HEK293 (cell line): ENCODE data around the gene TLK1.

ENCODE experiments used
- CTCF ChIA-PET: fragments of 350-600 bp; formaldehyde crosslinking; extraction: SDS; loops from one replicate; lab custom pipeline; 2021; ENCODE audit warnings: antibody characterized with exemption; lab: Yijun Ruan, JAX
- POLR2A ChIA-PET: fragments of 300-600 bp; formaldehyde crosslinking; extraction: SDS; loops from one replicate; lab custom pipeline; 2020; ENCODE audit warnings: antibody characterized with exemption, inconsistent platforms; lab: Yijun Ruan, JAX
- H3K27ac ChIP-seq: fragments of 200-500 bp; sonication (Bioruptor generic); 2 replicates; pipeline ENCODE4 v1.5.1; 2014; ENCODE audit warnings: low read depth, low read length, control low read depth, inconsistent platforms; ENCODE audit errors: extremely low read depth
- H3K36me3 ChIP-seq, 2 experiments: fragments of 200-500 bp in 1 of 2; sonication (Bioruptor generic) in 1 of 2; 1 replicate in 1 of 2; 2 replicates in 1 of 2; pipeline ENCODE4 v1.5.1; 2014 to 2017; ENCODE audit warnings: inconsistent platforms in 2 of 2, low read length in 2 of 2; ENCODE audit not compliant: control insufficient read depth in 2 of 2, insufficient read depth in 1 of 2
- H3K4me1 ChIP-seq: fragments of 200-500 bp; sonication (Bioruptor generic); 2 replicates; pipeline ENCODE4 v1.5.1; 2014; ENCODE audit warnings: mild to moderate bottlenecking, low read length, inconsistent platforms; ENCODE audit not compliant: control insufficient read depth, insufficient read depth
- H3K4me3 ChIP-seq: 2 replicates; pipeline ENCODE4 v1.5.1; 2011; ENCODE audit warnings: low read depth, mild to moderate bottlenecking, control low read depth, low read length, moderate library complexity
- H3K9me3 ChIP-seq: fragments of 200-500 bp; sonication (Bioruptor generic); 2 replicates; pipeline ENCODE4 v1.5.1; 2014; ENCODE audit warnings: low read depth, low read length, inconsistent platforms; ENCODE audit not compliant: control insufficient read depth, insufficient read depth
- GLIS1 ChIP-seq: fragments of 450-650 bp; formaldehyde crosslinking; IDR thresholded peaks from 2 replicates; pipeline ENCODE4 v1.5.1; 2016; ENCODE audit warnings: missing biosample characterization, missing genetic modification characterization
- KLF1 ChIP-seq: fragments of 450-650 bp; formaldehyde crosslinking; IDR thresholded peaks from 2 replicates; pipeline ENCODE4 v1.5.1; 2016; ENCODE audit warnings: missing biosample characterization, missing genetic modification characterization
- PRDM1 ChIP-seq: fragments of 450-650 bp; formaldehyde crosslinking; IDR thresholded peaks from 2 replicates; pipeline ENCODE4; 2016; ENCODE audit warnings: missing biosample characterization, missing genetic modification characterization
- YY1 ChIP-seq: fragments of 450-650 bp; formaldehyde crosslinking; IDR thresholded peaks from 2 replicates; pipeline ENCODE4 v1.5.1; 2018; ENCODE audit warnings: missing biosample characterization, missing genetic modification characterization
- YY2 ChIP-seq: fragments of 450-650 bp; formaldehyde crosslinking; IDR thresholded peaks from 2 replicates; pipeline ENCODE4 v1.5.1; 2016; ENCODE audit warnings: missing biosample characterization, missing genetic modification characterization
- ZBTB8A ChIP-seq: fragments of 450-650 bp; formaldehyde crosslinking; IDR thresholded peaks from 2 replicates; pipeline ENCODE4 v1.5.1; 2016; ENCODE audit warnings: missing biosample characterization, missing genetic modification characterization
- ZFP3 ChIP-seq: fragments of 450-650 bp; formaldehyde crosslinking; IDR thresholded peaks from 2 replicates; pipeline ENCODE4 v1.5.1; 2016; ENCODE audit warnings: low read depth, missing biosample characterization, missing genetic modification characterization
- ZFP69B ChIP-seq: fragments of 450-650 bp; formaldehyde crosslinking; IDR thresholded peaks from 2 replicates; pipeline ENCODE4 v1.5.1; 2016; ENCODE audit warnings: missing biosample characterization, missing genetic modification characterization
- ZIC2 ChIP-seq: fragments of 450-650 bp; formaldehyde crosslinking; IDR thresholded peaks from 2 replicates; pipeline ENCODE4 v1.5.1; 2016; ENCODE audit warnings: missing biosample characterization, missing genetic modification characterization
- ZNF133 ChIP-seq: fragments of 450-650 bp; formaldehyde crosslinking; IDR thresholded peaks from 2 replicates; pipeline ENCODE4 v1.5.1; 2016; ENCODE audit warnings: missing biosample characterization, missing genetic modification characterization
- ZNF155 ChIP-seq: fragments of 450-650 bp; formaldehyde crosslinking; IDR thresholded peaks from 2 replicates; pipeline ENCODE4 v1.5.1; 2016; ENCODE audit warnings: missing biosample characterization, missing genetic modification characterization
- ZNF175 ChIP-seq: fragments of 450-650 bp; formaldehyde crosslinking; IDR thresholded peaks from 2 replicates; pipeline ENCODE4 v1.5.1; 2016; ENCODE audit warnings: missing biosample characterization, missing genetic modification characterization
- ZNF335 ChIP-seq: fragments of 450-650 bp; formaldehyde crosslinking; conservative IDR thresholded peaks from 2 replicates; pipeline ENCODE4 v1.5.1; 2016; ENCODE audit warnings: missing biosample characterization, missing genetic modification characterization
- ZNF354C ChIP-seq: fragments of 450-650 bp; formaldehyde crosslinking; IDR thresholded peaks from 2 replicates; pipeline ENCODE4 v1.5.1; 2016; ENCODE audit warnings: missing biosample characterization, missing genetic modification characterization, low read depth, borderline replicate concordance
- ZNF391 ChIP-seq: fragments of 450-650 bp; formaldehyde crosslinking; IDR thresholded peaks from 2 replicates; pipeline ENCODE4 v1.5.1; 2016; ENCODE audit warnings: low read depth, missing biosample characterization, missing genetic modification characterization, borderline replicate concordance
- ZNF394 ChIP-seq: fragments of 450-650 bp; formaldehyde crosslinking; IDR thresholded peaks from 2 replicates; pipeline ENCODE4 v1.5.1; 2016; ENCODE audit warnings: missing biosample characterization, missing genetic modification characterization, mild to moderate bottlenecking, moderate library complexity, borderline replicate concordance
- ZNF48 ChIP-seq: fragments of 450-650 bp; formaldehyde crosslinking; IDR thresholded peaks from 2 replicates; pipeline ENCODE4 v1.5.1; 2016; ENCODE audit warnings: missing biosample characterization, missing genetic modification characterization
- ZNF529 ChIP-seq: fragments of 450-650 bp; formaldehyde crosslinking; IDR thresholded peaks from 2 replicates; pipeline ENCODE4 v1.5.1; 2017; ENCODE audit warnings: missing genetic modification characterization, missing biosample characterization; ENCODE audit not compliant: insufficient replicate concordance
- ZNF658 ChIP-seq: fragments of 450-650 bp; formaldehyde crosslinking; IDR thresholded peaks from 2 replicates; pipeline ENCODE4; 2016; ENCODE audit warnings: missing biosample characterization, missing genetic modification characterization
- ZNF777 ChIP-seq: fragments of 450-650 bp; formaldehyde crosslinking; IDR thresholded peaks from 2 replicates; pipeline ENCODE4 v1.5.1; 2017; ENCODE audit warnings: missing biosample characterization, missing genetic modification characterization, borderline replicate concordance
- TF ChIP-seq, protein P1 (sequence below): fragments of 450-650 bp; formaldehyde crosslinking; IDR thresholded peaks from 2 replicates; pipeline ENCODE4 v1.5.1; 2016; ENCODE audit warnings: missing biosample characterization, missing genetic modification characterization
- TF ChIP-seq, protein P2 (sequence below): fragments of 450-650 bp; formaldehyde crosslinking; IDR thresholded peaks from 2 replicates; pipeline ENCODE4 v1.5.1; 2016; ENCODE audit warnings: missing biosample characterization, missing genetic modification characterization
- TF ChIP-seq, protein P3 (sequence below): fragments of 450-650 bp; formaldehyde crosslinking; IDR thresholded peaks from 2 replicates; pipeline ENCODE4 v1.5.1; 2016; ENCODE audit warnings: missing biosample characterization, missing genetic modification characterization
- TF ChIP-seq, protein P4 (sequence below): fragments of 450-650 bp; formaldehyde crosslinking; IDR thresholded peaks from 2 replicates; pipeline ENCODE4 v1.5.1; 2017; ENCODE audit warnings: missing biosample characterization, missing genetic modification characterization
- TF ChIP-seq, protein P5 (sequence below): fragments of 450-650 bp; formaldehyde crosslinking; IDR thresholded peaks from 2 replicates; pipeline ENCODE4 v1.5.1; 2017; ENCODE audit warnings: missing biosample characterization, missing genetic modification characterization

The TLK1 gene

DNA sequence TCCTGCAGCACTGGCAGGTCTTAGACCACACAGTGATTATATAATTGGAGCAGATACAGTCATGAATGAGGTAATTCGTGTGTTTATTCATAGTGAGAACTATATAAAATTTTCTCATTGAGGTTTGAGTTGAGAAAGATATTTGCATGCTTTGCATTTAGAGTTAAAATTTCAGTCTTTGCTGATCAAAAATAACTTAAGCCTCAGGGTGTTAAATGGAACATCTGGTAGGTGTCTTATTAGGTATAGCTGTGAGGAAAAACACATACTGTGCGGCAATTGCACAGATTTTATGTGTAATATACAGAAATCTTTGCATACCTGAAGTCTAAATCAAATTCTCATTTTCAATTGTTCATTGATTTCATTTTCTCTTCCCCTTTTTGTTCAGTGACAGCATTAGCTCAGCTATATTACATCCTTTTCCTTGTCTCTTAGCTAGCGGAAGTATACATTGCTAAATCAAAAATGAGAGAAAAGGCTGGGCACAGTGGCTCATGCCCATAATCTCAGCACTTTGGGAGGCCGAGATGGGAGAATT lies 210.4 kb downstream of the TLK1 start:
- no peaks in the 10 kb centered on the region for H3K9me3 ChIP-seq
- ChIA-PET POLR2A (no interaction called here), CTCF (interaction anchor here (0.7 to 2.0 kb wide), 3 partner anchors 13 to 23 kb away, joined by 3 to 7 read pairs (median 5); partner anchors contain the start of gene GORASP2)
- TF ChIP-seq ZNF48 (no peak), ZNF394 (no peak), ZNF354C (tag by site-specific recombination) (no peak), ZNF529 (no peak), ZNF155 (tag by site-specific recombination) (no peak), ZNF133 (no peak), YY1 (no peak), ZIC2 (tag by site-specific recombination) (no peak), ZNF335 (tag by site-specific recombination) (no peak), ZBTB8A (tag by site-specific recombination) (no peak)
- TF ChIP-seq, protein P1, sequence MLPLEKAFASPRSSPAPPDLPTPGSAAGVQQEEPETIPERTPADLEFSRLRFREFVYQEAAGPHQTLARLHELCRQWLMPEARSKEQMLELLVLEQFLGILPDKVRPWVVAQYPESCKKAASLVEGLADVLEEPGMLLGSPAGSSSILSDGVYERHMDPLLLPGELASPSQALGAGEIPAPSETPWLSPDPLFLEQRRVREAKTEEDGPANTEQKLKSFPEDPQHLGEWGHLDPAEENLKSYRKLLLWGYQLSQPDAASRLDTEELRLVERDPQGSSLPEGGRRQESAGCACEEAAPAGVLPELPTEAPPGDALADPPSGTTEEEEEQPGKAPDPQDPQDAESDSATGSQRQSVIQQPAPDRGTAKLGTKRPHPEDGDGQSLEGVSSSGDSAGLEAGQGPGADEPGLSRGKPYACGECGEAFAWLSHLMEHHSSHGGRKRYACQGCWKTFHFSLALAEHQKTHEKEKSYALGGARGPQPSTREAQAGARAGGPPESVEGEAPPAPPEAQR (tag by site-specific recombination), result no peak
- TF ChIP-seq, protein P2, sequence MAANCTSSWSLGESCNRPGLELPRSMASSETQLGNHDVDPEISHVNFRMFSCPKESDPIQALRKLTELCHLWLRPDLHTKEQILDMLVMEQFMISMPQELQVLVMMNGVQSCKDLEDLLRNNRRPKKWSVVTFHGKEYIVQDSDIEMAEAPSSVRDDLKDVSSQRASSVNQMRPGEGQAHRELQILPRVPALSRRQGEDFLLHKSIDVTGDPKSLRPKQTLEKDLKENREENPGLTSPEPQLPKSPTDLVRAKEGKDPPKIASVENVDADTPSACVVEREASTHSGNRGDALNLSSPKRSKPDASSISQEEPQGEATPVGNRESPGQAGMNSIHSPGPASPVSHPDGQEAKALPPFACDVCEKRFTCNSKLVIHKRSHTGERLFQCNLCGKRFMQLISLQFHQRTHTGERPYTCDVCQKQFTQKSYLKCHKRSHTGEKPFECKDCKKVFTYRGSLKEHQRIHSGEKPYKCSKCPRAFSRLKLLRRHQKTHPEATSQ (tag by site-specific recombination), result no peak
- TF ChIP-seq, all 188 proteins: peak for 0
- Histone ChIP-seq H3K4me3 (no peak overlapping the region), H3K36me3 (peaks cover 38 to 58% of the 10 kb centered on the region in 2 experiments), H3K27ac (no peak overlapping the region), H3K4me1 (no peaks in the 10 kb centered on the region)

DNA sequence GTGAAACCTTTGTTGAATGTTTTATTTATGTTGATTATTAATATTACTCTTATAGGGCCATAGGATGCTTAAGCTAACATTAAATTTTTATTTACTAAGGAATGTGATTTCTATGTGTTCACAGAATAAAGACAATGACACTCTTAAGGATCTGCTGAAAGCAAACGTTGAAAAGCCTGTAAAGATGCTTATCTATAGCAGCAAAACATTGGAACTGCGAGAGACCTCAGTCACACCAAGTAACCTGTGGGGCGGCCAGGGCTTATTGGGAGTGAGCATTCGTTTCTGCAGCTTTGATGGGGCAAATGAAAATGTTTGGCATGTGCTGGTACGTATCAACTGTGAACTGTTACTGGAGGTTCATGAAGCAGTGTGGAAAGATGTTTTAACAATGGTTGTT lies 211.3 kb downstream of the TLK1 start:
- ChIA-PET POLR2A (interaction anchor here (0.8 kb wide), 1 partner anchor 16 kb away, joined by 3 read pairs; no protein-coding TSS in a partner anchor), CTCF (interaction anchor here (0.6 kb wide), 1 partner anchor 25 kb away, joined by 3 read pairs; no protein-coding TSS in a partner anchor)
- Histone ChIP-seq H3K4me3 (no peak overlapping the region), H3K4me1 (no peaks in the 10 kb centered on the region), H3K9me3 (no peaks in the 10 kb centered on the region), H3K36me3 (peaks cover 30 to 49% of the 10 kb centered on the region in 2 experiments), H3K27ac (no peak overlapping the region)
- no peak for TF ChIP-seq ZNF777
- no peak for TF ChIP-seq GLIS1 (tag by site-specific recombination)
- TF ChIP-seq, protein P3, sequence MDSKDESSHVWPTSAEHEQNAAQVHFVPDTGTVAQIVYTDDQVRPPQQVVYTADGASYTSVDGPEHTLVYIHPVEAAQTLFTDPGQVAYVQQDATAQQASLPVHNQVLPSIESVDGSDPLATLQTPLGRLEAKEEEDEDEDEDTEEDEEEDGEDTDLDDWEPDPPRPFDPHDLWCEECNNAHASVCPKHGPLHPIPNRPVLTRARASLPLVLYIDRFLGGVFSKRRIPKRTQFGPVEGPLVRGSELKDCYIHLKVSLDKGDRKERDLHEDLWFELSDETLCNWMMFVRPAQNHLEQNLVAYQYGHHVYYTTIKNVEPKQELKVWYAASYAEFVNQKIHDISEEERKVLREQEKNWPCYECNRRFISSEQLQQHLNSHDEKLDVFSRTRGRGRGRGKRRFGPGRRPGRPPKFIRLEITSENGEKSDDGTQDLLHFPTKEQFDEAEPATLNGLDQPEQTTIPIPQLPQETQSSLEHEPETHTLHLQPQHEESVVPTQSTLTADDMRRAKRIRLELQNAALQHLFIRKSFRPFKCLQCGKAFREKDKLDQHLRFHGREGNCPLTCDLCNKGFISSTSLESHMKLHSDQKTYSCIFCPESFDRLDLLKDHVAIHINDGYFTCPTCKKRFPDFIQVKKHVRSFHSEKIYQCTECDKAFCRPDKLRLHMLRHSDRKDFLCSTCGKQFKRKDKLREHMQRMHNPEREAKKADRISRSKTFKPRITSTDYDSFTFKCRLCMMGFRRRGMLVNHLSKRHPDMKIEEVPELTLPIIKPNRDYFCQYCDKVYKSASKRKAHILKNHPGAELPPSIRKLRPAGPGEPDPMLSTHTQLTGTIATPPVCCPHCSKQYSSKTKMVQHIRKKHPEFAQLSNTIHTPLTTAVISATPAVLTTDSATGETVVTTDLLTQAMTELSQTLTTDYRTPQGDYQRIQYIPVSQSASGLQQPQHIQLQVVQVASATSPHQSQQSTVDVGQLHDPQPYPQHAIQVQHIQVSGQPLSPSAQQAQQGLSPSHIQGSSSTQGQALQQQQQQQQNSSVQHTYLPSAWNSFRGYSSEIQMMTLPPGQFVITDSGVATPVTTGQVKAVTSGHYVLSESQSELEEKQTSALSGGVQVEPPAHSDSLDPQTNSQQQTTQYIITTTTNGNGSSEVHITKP (tag by site-specific recombination), result no peak
- TF ChIP-seq, protein P4, sequence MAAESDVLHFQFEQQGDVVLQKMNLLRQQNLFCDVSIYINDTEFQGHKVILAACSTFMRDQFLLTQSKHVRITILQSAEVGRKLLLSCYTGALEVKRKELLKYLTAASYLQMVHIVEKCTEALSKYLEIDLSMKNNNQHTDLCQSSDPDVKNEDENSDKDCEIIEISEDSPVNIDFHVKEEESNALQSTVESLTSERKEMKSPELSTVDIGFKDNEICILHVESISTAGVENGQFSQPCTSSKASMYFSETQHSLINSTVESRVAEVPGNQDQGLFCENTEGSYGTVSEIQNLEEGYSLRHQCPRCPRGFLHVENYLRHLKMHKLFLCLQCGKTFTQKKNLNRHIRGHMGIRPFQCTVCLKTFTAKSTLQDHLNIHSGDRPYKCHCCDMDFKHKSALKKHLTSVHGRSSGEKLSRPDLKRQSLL (tag by site-specific recombination), result no peak
- TF ChIP-seq, protein P5, sequence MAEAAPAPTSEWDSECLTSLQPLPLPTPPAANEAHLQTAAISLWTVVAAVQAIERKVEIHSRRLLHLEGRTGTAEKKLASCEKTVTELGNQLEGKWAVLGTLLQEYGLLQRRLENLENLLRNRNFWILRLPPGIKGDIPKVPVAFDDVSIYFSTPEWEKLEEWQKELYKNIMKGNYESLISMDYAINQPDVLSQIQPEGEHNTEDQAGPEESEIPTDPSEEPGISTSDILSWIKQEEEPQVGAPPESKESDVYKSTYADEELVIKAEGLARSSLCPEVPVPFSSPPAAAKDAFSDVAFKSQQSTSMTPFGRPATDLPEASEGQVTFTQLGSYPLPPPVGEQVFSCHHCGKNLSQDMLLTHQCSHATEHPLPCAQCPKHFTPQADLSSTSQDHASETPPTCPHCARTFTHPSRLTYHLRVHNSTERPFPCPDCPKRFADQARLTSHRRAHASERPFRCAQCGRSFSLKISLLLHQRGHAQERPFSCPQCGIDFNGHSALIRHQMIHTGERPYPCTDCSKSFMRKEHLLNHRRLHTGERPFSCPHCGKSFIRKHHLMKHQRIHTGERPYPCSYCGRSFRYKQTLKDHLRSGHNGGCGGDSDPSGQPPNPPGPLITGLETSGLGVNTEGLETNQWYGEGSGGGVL, result no peak
- TF ChIP-seq ZNF658 (tag by site-specific recombination), result no peak
- TF ChIP-seq ZFP3 (tag by site-specific recombination), result no peak
- no peak for TF ChIP-seq ZNF391 (tag by site-specific recombination)
- TF ChIP-seq ZNF394, result no peak
- no peak for TF ChIP-seq ZNF175 (tag by site-specific recombination)
- TF ChIP-seq YY2 (tag by site-specific recombination), result no peak
- TF ChIP-seq PRDM1 (tag by site-specific recombination), result no peak
- no peak for TF ChIP-seq KLF1 (tag by site-specific recombination)
- TF ChIP-seq, protein P1 (tag by site-specific recombination), result no peak
- TF ChIP-seq ZFP69B (tag by site-specific recombination), result no peak
